Measurements from ENCODE around the gene TOX3. TPM values are rescaled to one million over a fixed set of nuclear protein-coding genes. Genes with fewer than 3 reads are reported as not detected.

The TOX3 gene
- total and polyA plus RNA-seq, 5 donors from 2014 or later = not detected

DNA sequence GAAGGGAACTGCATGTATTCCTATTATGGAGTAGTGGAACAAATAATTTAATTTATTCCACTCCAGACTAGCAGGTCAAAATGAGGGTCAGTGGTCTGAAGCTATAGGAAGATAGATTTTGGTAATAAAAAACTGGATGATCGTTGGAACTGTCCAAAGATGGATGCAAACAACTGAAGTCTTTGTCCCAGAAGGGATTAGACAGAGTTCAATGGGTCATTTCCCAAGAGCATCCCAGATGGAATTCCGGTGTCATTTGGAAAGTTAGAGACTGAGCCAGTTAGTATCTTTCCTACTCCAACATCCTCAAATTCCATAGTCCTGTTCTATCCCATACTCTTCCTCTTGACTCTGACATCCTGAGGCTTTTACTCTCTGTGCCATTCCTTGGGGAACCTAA is 22.8 kb upstream of the TOX3 start:
- H3K36me3 Mint-ChIP-seq = no peaks in the 10 kb centered on the region
- Histone ChIP-seq H3K27me3 (ENCODE audit: control insufficient read depth, insufficient read depth, low read length) (no peaks in the 10 kb centered on the region), H3K4me3 (ENCODE audit: low read depth, low read length) (no peak overlapping the region), H3K9me3 (ENCODE audit: control insufficient read depth in 2 of 2, low read length in 2 of 2) (no peaks in the 10 kb centered on the region), H3K36me3 (ENCODE audit: control insufficient read depth, insufficient read depth, low read length) (no peaks in the 10 kb centered on the region), H3K27ac (ENCODE audit: insufficient read depth, low read length, poor library complexity, severe bottlenecking) (no peak overlapping the region), H3K4me1 (ENCODE audit: control insufficient read depth, insufficient read depth, low read length, poor library complexity, severe bottlenecking) (no peaks in the 10 kb centered on the region)
- H3K4me3 Mint-ChIP-seq = no peak overlapping the region
- peak overlapping the region in 1 of 3 donors; percentile 88 for H3K27ac Mint-ChIP-seq
- no peaks in the 10 kb centered on the region for H3K4me1 Mint-ChIP-seq
- H3K27me3 Mint-ChIP-seq = no peaks in the 10 kb centered on the region
- peaks cover 0 to 7% (median 4%) of the 10 kb centered on the region in 7 donors for H3K9me3 Mint-ChIP-seq
- ATAC-seq (ENCODE audit: low read depth in 2 of 2) = no peak
- DNase-seq = no peak

DNA sequence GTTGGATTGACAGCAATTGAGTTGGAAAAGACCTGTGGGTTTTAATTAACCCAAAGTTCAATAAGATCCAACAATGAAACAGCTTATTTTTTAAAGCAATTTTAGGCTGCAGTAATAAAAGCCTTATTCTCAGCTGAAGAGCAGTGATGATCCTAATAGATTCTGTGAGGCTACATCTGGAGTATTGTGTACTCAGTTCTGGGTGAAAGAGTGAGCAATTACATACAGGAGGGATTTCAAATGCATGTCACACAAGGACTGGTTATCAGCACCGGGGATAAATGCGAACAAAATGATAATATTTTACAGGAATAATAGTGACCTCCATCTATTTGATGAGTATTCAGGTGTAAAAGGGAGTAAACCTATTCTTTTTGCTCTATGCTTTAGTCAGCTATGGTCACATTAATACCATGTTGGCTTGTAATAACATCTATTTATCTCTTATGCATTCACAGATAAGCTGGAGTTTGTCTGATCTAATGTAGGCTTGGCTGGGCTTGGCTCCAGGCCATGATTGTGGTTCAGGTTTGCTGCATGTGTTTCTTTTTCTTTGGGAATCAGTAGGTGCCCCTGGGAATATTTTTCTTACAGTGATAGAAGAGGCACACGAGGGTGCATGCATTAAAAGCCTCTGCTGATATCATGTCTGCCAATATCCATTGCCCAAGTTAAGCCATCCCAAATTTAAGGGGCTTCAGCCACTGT is 22.2 kb upstream of the TOX3 start:
- no peaks in the 10 kb centered on the region for H3K27me3 Mint-ChIP-seq
- H3K4me1 Mint-ChIP-seq = no peaks in the 10 kb centered on the region

DNA sequence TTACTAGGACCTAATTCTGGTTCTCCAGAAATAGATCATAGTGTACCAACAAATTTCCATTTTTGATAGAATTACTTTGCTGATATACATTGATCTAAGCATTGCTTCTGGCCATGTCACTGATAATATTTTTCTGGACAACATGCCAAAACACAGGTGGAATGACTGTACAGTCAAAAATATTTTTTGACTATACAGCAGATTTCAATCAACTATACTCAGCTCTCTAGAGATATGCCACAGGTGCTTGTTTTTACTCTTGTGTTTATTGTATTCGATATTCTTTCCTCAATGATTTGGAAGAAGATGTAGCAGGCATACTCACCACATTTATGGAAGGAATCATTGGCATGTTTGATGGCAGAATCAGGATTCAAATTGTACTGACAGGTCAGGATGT is 21.6 kb upstream of the TOX3 start:
- Mint-ChIP-seq H3K27me3 (no peaks in the 10 kb centered on the region), H3K36me3 (no peaks in the 10 kb centered on the region)
- no peak overlapping the region for H3K4me3 ChIP-seq (ENCODE audit: low read depth, low read length)

More for the DNA sequence above, 22.2 kb upstream of the TOX3 start:
- Histone ChIP-seq H3K36me3 (ENCODE audit: control insufficient read depth, insufficient read depth, low read length) (no peaks in the 10 kb centered on the region), H3K4me1 (ENCODE audit: control insufficient read depth, insufficient read depth, low read length, poor library complexity, severe bottlenecking) (no peaks in the 10 kb centered on the region), H3K9me3 (ENCODE audit: control insufficient read depth in 2 of 2, low read length in 2 of 2) (no peaks in the 10 kb centered on the region), H3K27ac (ENCODE audit: insufficient read depth, low read length, poor library complexity, severe bottlenecking) (no peak overlapping the region), H3K4me3 (ENCODE audit: low read depth, low read length) (no peak overlapping the region), H3K27me3 (ENCODE audit: control insufficient read depth, insufficient read depth, low read length) (no peaks in the 10 kb centered on the region)
- ATAC-seq (ENCODE audit: low read depth in 2 of 2) (no peak), DNase-seq (no peak)
- no peak overlapping the region for H3K27ac Mint-ChIP-seq
- peaks cover 0 to 7% (median 4%) of the 10 kb centered on the region in 7 donors for H3K9me3 Mint-ChIP-seq
- no peaks in the 10 kb centered on the region for H3K36me3 Mint-ChIP-seq
- H3K4me3 Mint-ChIP-seq = no peak overlapping the region

DNA sequence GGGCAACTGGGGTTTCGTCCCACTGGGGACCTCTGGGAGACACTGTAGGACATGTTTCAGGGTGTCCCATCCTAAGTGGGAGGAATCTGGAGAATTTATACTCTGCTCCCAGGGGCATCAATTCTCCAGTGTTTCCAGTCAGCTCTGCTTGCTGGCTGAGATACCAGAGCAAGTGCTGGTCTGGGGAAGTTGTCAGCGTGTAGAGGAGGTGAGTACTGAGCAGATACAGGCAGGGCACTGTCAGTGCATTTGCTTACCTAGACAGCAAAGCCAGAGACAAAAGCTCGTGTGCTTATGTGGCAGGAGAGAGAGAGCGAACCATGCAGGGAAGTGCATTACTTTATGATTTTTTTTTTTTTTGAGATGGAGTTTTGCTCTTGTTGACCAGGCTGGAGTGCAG is 20.2 kb upstream of the TOX3 start:
- H3K4me1 ChIP-seq (ENCODE audit: control insufficient read depth, insufficient read depth, low read length, poor library complexity, severe bottlenecking) = no peaks in the 10 kb centered on the region
- ATAC-seq (ENCODE audit: low read depth in 2 of 2) (no peak), DNase-seq (no peak)
- H3K9me3 ChIP-seq (ENCODE audit: control insufficient read depth in 2 of 2, low read length in 2 of 2) = no peaks in the 10 kb centered on the region
- no peaks in the 10 kb centered on the region for H3K27me3 ChIP-seq (ENCODE audit: control insufficient read depth, insufficient read depth, low read length)
- no peaks in the 10 kb centered on the region for H3K4me1 Mint-ChIP-seq
- H3K27ac ChIP-seq (ENCODE audit: insufficient read depth, low read length, poor library complexity, severe bottlenecking) = no peak overlapping the region
- no peaks in the 10 kb centered on the region for H3K36me3 Mint-ChIP-seq
- H3K4me3 ChIP-seq (ENCODE audit: low read depth, low read length) = no peak overlapping the region
- H3K4me3 Mint-ChIP-seq = no peak overlapping the region
- peaks cover 0 to 10% (median 4%) of the 10 kb centered on the region in 7 donors for H3K9me3 Mint-ChIP-seq
- no peaks in the 10 kb centered on the region for H3K27me3 Mint-ChIP-seq
- no peaks in the 10 kb centered on the region for H3K36me3 ChIP-seq (ENCODE audit: control insufficient read depth, insufficient read depth, low read length)
- no peak overlapping the region for H3K27ac Mint-ChIP-seq

More for the DNA sequence above, 21.6 kb upstream of the TOX3 start:
- no peaks in the 10 kb centered on the region for H3K4me1 ChIP-seq (ENCODE audit: control insufficient read depth, insufficient read depth, low read length, poor library complexity, severe bottlenecking)
- H3K36me3 ChIP-seq (ENCODE audit: control insufficient read depth, insufficient read depth, low read length) = no peaks in the 10 kb centered on the region
- Mint-ChIP-seq H3K27ac (no peak overlapping the region), H3K4me3 (no peak overlapping the region), H3K4me1 (no peaks in the 10 kb centered on the region), H3K9me3 (peaks cover 0 to 10% (median 4%) of the 10 kb centered on the region in 7 donors)
- no peaks in the 10 kb centered on the region for H3K27me3 ChIP-seq (ENCODE audit: control insufficient read depth, insufficient read depth, low read length)
- DNase-seq = no peak
- no peaks in the 10 kb centered on the region for H3K9me3 ChIP-seq (ENCODE audit: control insufficient read depth in 2 of 2, low read length in 2 of 2)
- H3K27ac ChIP-seq (ENCODE audit: insufficient read depth, low read length, poor library complexity, severe bottlenecking) = no peak overlapping the region
- ATAC-seq (ENCODE audit: low read depth in 2 of 2) = no peak

DNA sequence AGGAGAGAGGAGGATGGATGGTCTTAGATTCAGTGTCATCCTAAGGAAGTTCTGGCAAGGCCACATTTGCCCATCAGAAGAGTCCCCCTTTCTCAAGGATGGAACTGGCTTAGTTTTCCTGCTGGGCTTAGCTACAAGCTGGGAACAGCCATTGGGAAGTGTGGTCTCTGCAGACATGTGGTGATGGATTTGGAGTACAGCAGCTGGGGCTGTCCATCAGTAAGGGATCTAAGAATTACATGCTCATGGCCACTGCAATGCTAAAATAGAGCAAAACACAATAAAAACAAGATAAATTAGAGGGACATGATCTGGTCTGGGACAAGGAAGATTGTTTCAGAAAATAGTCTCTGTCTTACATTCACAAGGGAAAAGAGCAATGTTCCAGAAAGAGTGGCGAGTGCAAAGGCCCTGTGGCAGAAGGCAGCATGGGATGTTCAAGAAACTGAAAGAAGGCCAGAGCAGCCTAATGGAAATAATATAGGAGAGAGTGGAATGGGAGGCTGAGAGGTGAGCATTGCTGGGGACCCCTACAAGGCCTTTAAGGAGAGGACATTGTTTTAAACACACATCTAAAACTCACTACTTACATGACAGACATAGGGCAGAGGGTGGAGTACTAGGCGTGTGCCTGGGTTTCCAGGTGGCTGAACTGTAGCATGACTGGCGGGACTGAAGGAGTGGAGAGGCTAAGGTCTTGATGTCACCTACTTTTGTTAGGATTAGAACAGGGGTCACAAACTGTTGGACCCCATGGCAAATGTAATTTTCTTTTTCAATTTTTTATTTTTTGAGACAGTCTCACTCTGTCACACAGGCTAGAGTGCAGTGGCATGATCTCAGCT is 17.0 kb upstream of the TOX3 start:
- DNase-seq = no peak
- no peaks in the 10 kb centered on the region for H3K9me3 ChIP-seq (ENCODE audit: control insufficient read depth in 2 of 2, low read length in 2 of 2)
- H3K27ac Mint-ChIP-seq = no peak overlapping the region
- no peaks in the 10 kb centered on the region for H3K27me3 Mint-ChIP-seq
- no peak overlapping the region for H3K4me3 Mint-ChIP-seq
- no peaks in the 10 kb centered on the region for H3K4me1 ChIP-seq (ENCODE audit: control insufficient read depth, insufficient read depth, low read length, poor library complexity, severe bottlenecking)
- no peaks in the 10 kb centered on the region for H3K36me3 ChIP-seq (ENCODE audit: control insufficient read depth, insufficient read depth, low read length)
- no peaks in the 10 kb centered on the region for H3K27me3 ChIP-seq (ENCODE audit: control insufficient read depth, insufficient read depth, low read length)
- no peak overlapping the region for H3K4me3 ChIP-seq (ENCODE audit: low read depth, low read length)
- no peaks in the 10 kb centered on the region for H3K36me3 Mint-ChIP-seq
- H3K4me1 Mint-ChIP-seq = no peaks in the 10 kb centered on the region
- ATAC-seq (ENCODE audit: low read depth in 2 of 2) = no peak
- peaks cover 0 to 10% (median 0%) of the 10 kb centered on the region in 7 donors for H3K9me3 Mint-ChIP-seq
- no peak overlapping the region for H3K27ac ChIP-seq (ENCODE audit: insufficient read depth, low read length, poor library complexity, severe bottlenecking)

DNA sequence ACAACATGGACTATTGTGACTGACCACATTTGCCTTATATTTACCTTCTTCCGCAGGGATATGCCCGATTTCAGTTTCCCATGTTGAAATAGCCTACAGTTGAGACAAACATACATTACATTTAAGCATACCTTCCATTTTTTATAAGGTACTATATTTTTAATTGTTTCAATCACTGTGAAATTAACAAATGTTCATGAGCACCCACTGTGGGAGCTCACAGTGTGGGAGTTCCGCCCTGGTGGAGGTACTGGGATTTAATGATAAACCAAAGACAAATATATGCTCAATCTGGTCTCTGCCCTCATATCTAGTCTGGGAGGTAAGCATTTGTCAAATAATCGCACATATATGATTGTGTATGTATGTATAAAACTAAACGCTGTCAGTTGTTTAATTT is 15.8 kb upstream of the TOX3 start:
- H3K4me1 ChIP-seq (ENCODE audit: control insufficient read depth, insufficient read depth, low read length, poor library complexity, severe bottlenecking) = no peaks in the 10 kb centered on the region
- no peak overlapping the region for H3K4me3 ChIP-seq (ENCODE audit: low read depth, low read length)
- DNase-seq = no peak
- H3K27ac ChIP-seq (ENCODE audit: insufficient read depth, low read length, poor library complexity, severe bottlenecking) = no peak overlapping the region
- H3K36me3 ChIP-seq (ENCODE audit: control insufficient read depth, insufficient read depth, low read length) = no peaks in the 10 kb centered on the region
- no peaks in the 10 kb centered on the region for H3K27me3 ChIP-seq (ENCODE audit: control insufficient read depth, insufficient read depth, low read length)
- Mint-ChIP-seq H3K4me3 (no peak overlapping the region), H3K9me3 (peaks cover 0 to 10% (median 0%) of the 10 kb centered on the region in 7 donors), H3K27me3 (no peaks in the 10 kb centered on the region), H3K27ac (no peak overlapping the region), H3K4me1 (no peaks in the 10 kb centered on the region), H3K36me3 (no peaks in the 10 kb centered on the region)
- no peaks in the 10 kb centered on the region for H3K9me3 ChIP-seq (ENCODE audit: control insufficient read depth in 2 of 2, low read length in 2 of 2)
- no peak for ATAC-seq (ENCODE audit: low read depth in 2 of 2)

DNA sequence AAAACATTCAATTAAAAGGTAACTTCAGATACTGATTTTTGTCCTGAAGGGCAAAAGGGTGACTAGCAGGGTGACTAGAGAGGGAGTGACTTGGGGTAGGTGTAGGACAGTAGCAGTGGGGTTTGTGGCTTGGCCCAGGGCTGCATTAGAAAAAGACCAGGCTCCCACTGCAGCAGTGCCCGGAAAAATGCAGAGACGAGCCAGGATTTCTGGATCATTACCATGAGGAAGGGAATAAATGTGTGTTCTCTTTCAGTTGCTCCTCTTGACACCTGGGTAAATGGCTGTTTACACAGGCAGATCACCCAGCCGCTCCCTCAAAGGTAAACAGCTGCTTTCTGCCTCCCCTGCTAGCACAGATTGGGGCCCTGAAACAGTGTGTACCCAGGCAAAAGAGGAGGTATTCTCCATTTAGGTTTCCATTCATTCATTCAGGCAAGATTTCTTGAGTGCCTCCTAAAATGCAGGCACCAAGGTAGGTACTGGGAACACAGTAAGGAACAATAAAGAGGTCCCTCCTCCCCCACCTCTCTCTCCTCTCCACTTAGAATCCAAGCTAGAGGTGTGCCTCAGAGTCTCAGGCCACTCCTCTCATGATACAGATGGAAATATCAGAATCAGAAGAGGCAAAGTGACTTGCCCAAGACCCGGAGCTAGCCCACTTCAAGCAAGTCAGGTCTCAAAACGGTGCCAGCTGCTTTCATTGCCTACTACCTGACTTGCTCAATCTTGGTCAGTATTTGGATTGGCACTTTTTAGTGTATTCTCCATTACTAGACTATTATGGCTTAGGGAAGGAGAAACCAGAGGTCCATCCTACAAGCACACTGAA is 15.2 kb upstream of the TOX3 start:
- Mint-ChIP-seq H3K4me1 (no peaks in the 10 kb centered on the region), H3K27ac (no peak overlapping the region)
- ATAC-seq (ENCODE audit: low read depth in 2 of 2) = no peak

More for the DNA sequence above, 15.2 kb upstream of the TOX3 start:
- no peaks in the 10 kb centered on the region for H3K4me1 ChIP-seq (ENCODE audit: control insufficient read depth, insufficient read depth, low read length, poor library complexity, severe bottlenecking)
- H3K27me3 Mint-ChIP-seq = no peaks in the 10 kb centered on the region
- no peak for DNase-seq
- H3K4me3 Mint-ChIP-seq = no peak overlapping the region
- H3K27me3 ChIP-seq (ENCODE audit: control insufficient read depth, insufficient read depth, low read length) = no peaks in the 10 kb centered on the region
- no peaks in the 10 kb centered on the region for H3K36me3 Mint-ChIP-seq
- H3K9me3 Mint-ChIP-seq = peaks cover 0 to 10% (median 0%) of the 10 kb centered on the region in 7 donors
- no peaks in the 10 kb centered on the region for H3K9me3 ChIP-seq (ENCODE audit: control insufficient read depth in 2 of 2, low read length in 2 of 2)
- H3K27ac ChIP-seq (ENCODE audit: insufficient read depth, low read length, poor library complexity, severe bottlenecking) = no peak overlapping the region
- no peak overlapping the region for H3K4me3 ChIP-seq (ENCODE audit: low read depth, low read length)
- no peaks in the 10 kb centered on the region for H3K36me3 ChIP-seq (ENCODE audit: control insufficient read depth, insufficient read depth, low read length)
